Skeletal muscle cell (primary cell): ENCODE measurements around the gene IAPP.
"Not testable (repeated sequence)": the region's sequence is repeated elsewhere in the genome, so short reads cannot be mapped to it uniquely, and the experiment has no call there.

Experiments
- DNase-seq: peaks from one replicate; pipeline ENCODE4 v3.0.0-alpha.2; 2010; ENCODE audit warnings: low read depth
- H3K4me3 ChIP-seq: 2 replicates; pipeline ENCODE4 v1.5.1; 2011; ENCODE audit warnings: low read depth, mild to moderate bottlenecking, control low read depth, low read length, moderate library complexity

The IAPP gene

GRCh38 chr12:21369141-21369980, 3.3 kb upstream of the IAPP start:
- no peak for DNase-seq
- H3K4me3 ChIP-seq: no peak overlapping the region

- no peak for DNase-seq
- H3K4me3 ChIP-seq: no peak overlapping the region
Observed at GRCh38 chr12:21370845-21371449, 1.8 kb upstream of the IAPP start.

GRCh38 chr12:21379218-21379617, 6.5 kb downstream of the IAPP start:
- no peak for DNase-seq
- no peak overlapping the region for H3K4me3 ChIP-seq

- not testable (repeated sequence) for DNase-seq
Observed at GRCh38 chr12:21381320-21381719, 8.6 kb downstream of the IAPP start.

GRCh38 chr12:21384261-21384660, 11.6 kb downstream of the IAPP start:
- no peak overlapping the region for H3K4me3 ChIP-seq
- no peak for DNase-seq

More at GRCh38 chr12:21381320-21381719, 8.6 kb downstream of the IAPP start:
- H3K4me3 ChIP-seq: not testable (repeated sequence)

GRCh38 chr12:21387174-21387573, 14.5 kb downstream of the IAPP start:
- no peak for DNase-seq
- no peak overlapping the region for H3K4me3 ChIP-seq

- no peak overlapping the region for H3K4me3 ChIP-seq
- DNase-seq: no peak
Observed at GRCh38 chr12:21392384-21392783, 19.7 kb downstream of the IAPP start.

GRCh38 chr12:21394828-21395626, 22.3 kb downstream of the IAPP start:
- not testable (repeated sequence) for DNase-seq

GRCh38 chr12:21413369-21414277, 40.9 kb downstream of the IAPP start:
- DNase-seq: no peak
- no peak overlapping the region for H3K4me3 ChIP-seq

More at GRCh38 chr12:21394828-21395626, 22.3 kb downstream of the IAPP start:
- not testable (repeated sequence) for H3K4me3 ChIP-seq

GRCh38 chr12:21416511-21417121, 43.9 kb downstream of the IAPP start:
- no peak overlapping the region for H3K4me3 ChIP-seq
- DNase-seq: no peak

- DNase-seq, H3K4me3 ChIP-seq: not testable (repeated sequence)
Observed at GRCh38 chr12:21418398-21418797, 45.7 kb downstream of the IAPP start.

GRCh38 chr12:21419009-21419699, 46.5 kb downstream of the IAPP start:
- H3K4me3 ChIP-seq, DNase-seq: not testable (repeated sequence)

- H3K4me3 ChIP-seq: no peak overlapping the region
- no peak for DNase-seq
Observed at GRCh38 chr12:21428241-21428640, 55.5 kb downstream of the IAPP start.
